Measurements from ENCODE around the gene ARFGAP2.

DNA sequence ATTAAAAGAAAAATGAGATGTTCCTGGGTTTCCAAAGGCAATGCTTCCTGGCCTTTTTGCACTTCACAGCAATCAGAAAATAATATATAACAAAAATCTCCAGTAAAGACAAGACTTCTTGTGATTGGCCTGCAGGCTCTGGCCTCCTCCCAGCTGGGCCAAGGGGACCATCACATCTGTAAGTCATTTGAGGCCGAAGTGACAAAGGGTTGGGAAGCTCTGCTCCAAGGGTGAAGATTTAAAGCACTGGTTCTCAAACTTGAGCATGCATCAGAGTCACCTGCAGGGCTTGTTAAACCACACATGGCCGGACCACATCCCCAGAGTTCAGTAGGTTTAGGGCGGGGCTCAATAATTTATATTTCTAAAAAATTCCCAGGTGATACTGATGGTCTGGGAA, 32.1 kb downstream of the ARFGAP2 start:
- TF ChIP-seq CTCF (IDR thresholded peaks at IDR 0.05) (no peak), POLR2A (IDR thresholded peaks at IDR 0.05) (no peak)

Measured in esophagus squamous epithelium (tissue), 4 donors.